OCI-LY3 (cell line): ENCODE data around the gene MED27.

Experiments
- CTCF ChIP-seq: fragments of 200-600, 300-600 bp; sonication (generic); IDR thresholded peaks from 2 replicates; pipeline ENCODE4 v1.5.1; 2014; ENCODE audit warnings: antibody characterized with exemption, low read length, low read depth
- EZH2phosphoT487 ChIP-seq: fragments of 200-600 bp; shearing (Covaris generic); IDR thresholded peaks from 2 replicates; pipeline ENCODE4 v1.6.1; 2018; ENCODE audit warnings: antibody characterized with exemption, mixed run types, low read depth

GRCh38 chr9:131863306-131863896, 216.3 kb downstream of the MED27 start:
- TF ChIP-seq CTCF, result no peak
- TF ChIP-seq EZH2phosphoT487, result no peak
